ENCODE results near the gene EEIG1.

DNA sequence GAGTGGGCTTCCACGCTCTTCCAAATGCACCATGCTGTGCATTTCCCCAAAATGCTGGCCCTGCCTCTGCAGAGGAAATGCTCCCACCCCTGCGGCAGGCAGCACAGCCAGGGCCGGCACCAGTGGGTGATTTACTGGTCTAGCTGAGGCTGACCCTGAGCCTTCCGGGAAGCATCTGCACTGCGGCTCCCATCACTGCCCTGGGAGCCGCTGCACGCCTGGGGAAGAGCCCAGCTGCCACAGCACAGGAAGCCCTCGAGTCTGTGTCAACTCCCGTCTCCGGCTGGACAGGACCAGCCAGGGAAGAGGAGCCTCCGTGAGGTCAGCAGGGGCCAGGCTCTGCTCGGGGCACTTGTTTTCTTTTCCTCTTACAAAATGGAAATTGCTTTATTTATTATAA lies 25.1 kb upstream of the EEIG1 start:
- TF ChIP-seq MTA3 (IDR thresholded peaks at IDR 0.05; ENCODE audit: borderline replicate concordance, low read length) (no peak), HDAC2 (IDR thresholded peaks at IDR 0.05) (no peak)
